Mucosa of rectum (tissue), 2 donors: ENCODE data around the gene ANXA1.
"Not testable (repeated sequence)": the region's sequence is repeated elsewhere in the genome, so short reads cannot be mapped to it uniquely, and the experiment has no call there.

Experiments
- H3K27ac ChIP-seq, 2 donors: one replicate each; pipeline ENCODE4 v1.7.0; 2013; ENCODE audit warnings: inconsistent platforms in 2 of 2, low read depth in 2 of 2, low read length in 2 of 2
- H3K27me3 ChIP-seq, 2 donors: one replicate each; pipeline ENCODE4 v1.7.0; 2013; ENCODE audit warnings: low read length in 2 of 2; ENCODE audit not compliant: control insufficient read depth in 2 of 2, insufficient read depth in 2 of 2
- H3K36me3 ChIP-seq, 2 donors: one replicate each; pipeline ENCODE4 v1.7.0; 2013; ENCODE audit warnings: low read length in 2 of 2; ENCODE audit not compliant: control insufficient read depth in 2 of 2, insufficient read depth in 2 of 2
- H3K4me1 ChIP-seq, 2 donors: one replicate each; pipeline ENCODE4 v1.7.0; 2013; ENCODE audit warnings: low read length in 2 of 2, mild to moderate bottlenecking in 1 of 2; ENCODE audit not compliant: control insufficient read depth in 2 of 2, insufficient read depth in 2 of 2
- H3K4me3 ChIP-seq, 2 donors: one replicate each; pipeline ENCODE4 v1.7.0; 2013; ENCODE audit warnings: low read length in 2 of 2
- H3K9ac ChIP-seq, 2 donors: one replicate each; pipeline ENCODE4 v1.7.0; 2013; ENCODE audit warnings: low read length in 2 of 2, low read depth in 1 of 2, mild to moderate bottlenecking in 1 of 2
- H3K9me3 ChIP-seq, 2 donors: one replicate each; pipeline ENCODE4 v1.7.0; 2013; ENCODE audit warnings: low read length in 2 of 2; ENCODE audit not compliant: control insufficient read depth in 2 of 2
- donor health status: healthy.
- donor health status: Normal muscosa, but diverticular disease.

The ANXA1 gene

GRCh38 chr9:73180403-73180802 lies 28.7 kb downstream of the ANXA1 start:
- H3K27me3 ChIP-seq = no peaks in the 10 kb centered on the region
- no peaks in the 10 kb centered on the region for H3K36me3 ChIP-seq
- no peaks in the 10 kb centered on the region for H3K9me3 ChIP-seq
- no peaks in the 10 kb centered on the region for H3K4me1 ChIP-seq
- H3K4me3 ChIP-seq = no peak overlapping the region
- H3K9ac ChIP-seq = no peak overlapping the region
- no peak overlapping the region for H3K27ac ChIP-seq

DNA sequence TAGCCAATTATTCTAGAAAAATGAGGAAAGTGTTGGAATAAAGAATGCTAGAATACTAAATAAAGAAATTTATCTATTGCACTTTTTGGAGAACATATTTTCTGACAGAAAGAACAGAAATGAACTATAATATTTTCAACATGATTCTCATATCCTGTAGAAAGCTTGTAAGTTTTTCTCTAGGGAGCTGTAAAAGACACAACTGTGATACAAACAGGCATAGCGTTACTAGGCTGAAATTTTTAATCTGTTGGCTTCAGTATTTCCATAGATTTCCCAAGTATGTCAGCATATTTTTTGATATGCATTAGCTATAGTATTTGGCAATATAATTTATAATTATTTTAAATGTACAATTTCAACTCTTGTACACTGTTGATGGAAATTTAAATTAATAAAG lies 31.3 kb downstream of the ANXA1 start:
- Histone ChIP-seq H3K27me3 (no peaks in the 10 kb centered on the region), H3K4me1 (no peaks in the 10 kb centered on the region), H3K36me3 (no peaks in the 10 kb centered on the region), H3K9me3 (no peaks in the 10 kb centered on the region), H3K9ac (no peak overlapping the region), H3K4me3 (no peak overlapping the region), H3K27ac (no peak overlapping the region)

GRCh38 chr9:73183428-73183827 lies 31.8 kb downstream of the ANXA1 start:
- no peaks in the 10 kb centered on the region for H3K36me3 ChIP-seq
- H3K9me3 ChIP-seq = no peaks in the 10 kb centered on the region
- H3K4me1 ChIP-seq = no peaks in the 10 kb centered on the region
- no peak overlapping the region for H3K9ac ChIP-seq
- no peaks in the 10 kb centered on the region for H3K27me3 ChIP-seq
- no peak overlapping the region for H3K27ac ChIP-seq
- H3K4me3 ChIP-seq = no peak overlapping the region

- H3K27me3 ChIP-seq = no peaks in the 10 kb centered on the region
- H3K36me3 ChIP-seq = no peaks in the 10 kb centered on the region
- H3K27ac ChIP-seq = no peak overlapping the region
- no peak overlapping the region for H3K4me3 ChIP-seq
- no peak overlapping the region for H3K9ac ChIP-seq
- no peaks in the 10 kb centered on the region for H3K9me3 ChIP-seq
- no peaks in the 10 kb centered on the region for H3K4me1 ChIP-seq
Observed at GRCh38 chr9:73183917-73184861, 32.5 kb downstream of the ANXA1 start.

GRCh38 chr9:73191109-73191508 lies 39.4 kb downstream of the ANXA1 start:
- not testable (repeated sequence) for H3K36me3 ChIP-seq, H3K27me3 ChIP-seq, H3K9ac ChIP-seq, H3K4me3 ChIP-seq, H3K27ac ChIP-seq, H3K4me1 ChIP-seq, H3K9me3 ChIP-seq

- no peaks in the 10 kb centered on the region for H3K4me1 ChIP-seq
- no peaks in the 10 kb centered on the region for H3K27me3 ChIP-seq
- H3K9me3 ChIP-seq = no peaks in the 10 kb centered on the region
- no peaks in the 10 kb centered on the region for H3K36me3 ChIP-seq
- H3K4me3 ChIP-seq = no peak overlapping the region
- H3K27ac ChIP-seq = no peak overlapping the region
- no peak overlapping the region for H3K9ac ChIP-seq
Observed at GRCh38 chr9:73194284-73194683, 42.6 kb downstream of the ANXA1 start.

DNA sequence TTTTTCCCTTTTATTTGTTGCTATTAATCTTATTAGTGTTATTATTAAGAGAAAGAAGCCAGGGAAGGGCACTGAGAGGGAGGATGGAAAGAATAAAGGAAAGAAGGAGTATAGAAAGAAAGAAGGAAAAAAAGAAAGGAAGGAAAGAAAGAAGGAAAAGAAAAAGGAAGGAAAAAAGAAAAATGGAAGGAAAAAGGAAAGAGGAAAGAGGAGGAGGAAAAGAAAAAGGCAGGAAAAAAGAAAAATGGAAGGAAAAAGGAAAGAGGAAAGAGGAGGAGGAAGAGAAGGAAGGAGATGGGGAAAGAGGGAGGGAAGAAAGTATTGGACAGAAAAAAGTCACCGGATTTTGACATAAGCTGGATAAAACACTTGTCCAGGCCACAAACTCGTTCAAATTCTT lies 47.8 kb downstream of the ANXA1 start:
- no peaks in the 10 kb centered on the region for H3K4me1 ChIP-seq
- no peaks in the 10 kb centered on the region for H3K27me3 ChIP-seq
- H3K36me3 ChIP-seq = no peaks in the 10 kb centered on the region
- H3K27ac ChIP-seq = no peak overlapping the region
- H3K9ac ChIP-seq = no peak overlapping the region
- H3K4me3 ChIP-seq = no peak overlapping the region
- no peaks in the 10 kb centered on the region for H3K9me3 ChIP-seq

DNA sequence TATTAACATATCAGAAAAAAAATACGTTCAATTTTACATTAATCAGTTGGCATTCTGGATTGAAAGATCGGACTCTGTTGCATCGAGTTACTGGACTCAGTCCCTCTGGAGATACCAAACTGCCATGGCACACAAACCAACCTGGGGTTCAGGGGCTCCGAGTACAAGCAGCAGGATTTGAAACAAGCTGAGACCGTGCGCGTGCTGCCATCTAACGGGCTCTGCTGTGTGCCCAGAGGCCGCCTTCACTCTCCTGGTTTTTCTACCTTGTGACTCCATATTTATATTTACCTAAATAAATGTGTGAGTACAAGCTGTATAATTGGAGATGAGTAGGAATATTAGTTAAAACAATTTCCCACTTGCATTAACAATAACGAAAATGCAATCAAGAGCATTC lies 48.2 kb downstream of the ANXA1 start:
- Histone ChIP-seq H3K27ac (no peak overlapping the region), H3K9me3 (no peaks in the 10 kb centered on the region), H3K27me3 (no peaks in the 10 kb centered on the region), H3K9ac (no peak overlapping the region), H3K4me3 (no peak overlapping the region), H3K4me1 (no peaks in the 10 kb centered on the region), H3K36me3 (no peaks in the 10 kb centered on the region)

GRCh38 chr9:73200694-73201452 lies 49.2 kb downstream of the ANXA1 start:
- no peak overlapping the region for H3K4me3 ChIP-seq
- H3K27me3 ChIP-seq = no peaks in the 10 kb centered on the region
- H3K9me3 ChIP-seq = no peaks in the 10 kb centered on the region
- H3K27ac ChIP-seq = no peak overlapping the region
- no peaks in the 10 kb centered on the region for H3K36me3 ChIP-seq
- H3K9ac ChIP-seq = no peak overlapping the region
- H3K4me1 ChIP-seq = no peaks in the 10 kb centered on the region

GRCh38 chr9:73202980-73203379 lies 51.3 kb downstream of the ANXA1 start:
- H3K4me3 ChIP-seq = no peak overlapping the region
- H3K9me3 ChIP-seq = no peaks in the 10 kb centered on the region
- H3K4me1 ChIP-seq = no peaks in the 10 kb centered on the region
- H3K27me3 ChIP-seq = no peaks in the 10 kb centered on the region
- no peak overlapping the region for H3K27ac ChIP-seq
- H3K36me3 ChIP-seq = no peaks in the 10 kb centered on the region
- no peak overlapping the region for H3K9ac ChIP-seq
